ENCODE results near the gene STAT4.

Gene STAT4

DNA sequence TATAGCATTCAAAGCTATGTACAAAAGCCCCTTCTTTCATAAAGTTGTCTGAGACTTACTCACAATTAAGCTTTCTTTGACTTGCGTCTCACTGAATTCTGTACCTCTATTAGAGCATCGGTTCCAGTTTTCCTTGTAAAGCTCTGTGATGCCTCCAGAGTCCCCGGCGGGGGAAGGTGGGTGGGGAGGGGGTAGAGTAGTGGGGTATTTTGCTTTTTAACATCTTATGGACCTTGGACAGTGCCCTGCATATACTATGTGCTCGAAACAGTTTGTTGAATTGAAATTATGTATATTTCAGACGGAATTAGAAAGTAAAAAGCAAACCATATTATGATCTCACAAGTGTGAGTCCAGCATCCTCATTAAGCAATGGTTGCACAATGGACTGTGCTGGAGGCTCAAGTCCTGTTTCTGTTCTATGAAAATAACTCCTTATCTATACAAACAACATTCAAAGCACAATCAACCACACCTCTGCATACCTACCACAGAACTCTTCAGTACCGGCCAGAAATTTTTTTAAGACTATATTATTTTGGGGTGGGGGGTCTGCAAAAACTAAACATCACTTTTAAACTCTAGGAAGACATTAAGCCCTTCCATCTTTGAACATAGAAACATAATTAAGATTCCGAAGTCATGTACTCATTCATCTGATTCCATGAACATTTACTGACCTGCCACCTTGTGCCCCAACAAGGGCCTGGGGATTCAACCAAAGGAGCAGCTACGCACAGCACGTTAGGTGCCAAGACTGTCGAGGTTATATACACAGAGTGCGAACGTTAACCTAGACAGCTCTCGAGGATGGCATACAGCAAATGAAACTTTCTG, 137.7 kb downstream of the STAT4 start:
- H3K4me3 ChIP-seq (replicated peaks; ENCODE audit: low read depth, low read length), result peak overlapping the region; percentile 68
- DNase-seq (ENCODE audit: extremely low read depth, low read depth), result no peak
- TF ChIP-seq, protein P1, sequence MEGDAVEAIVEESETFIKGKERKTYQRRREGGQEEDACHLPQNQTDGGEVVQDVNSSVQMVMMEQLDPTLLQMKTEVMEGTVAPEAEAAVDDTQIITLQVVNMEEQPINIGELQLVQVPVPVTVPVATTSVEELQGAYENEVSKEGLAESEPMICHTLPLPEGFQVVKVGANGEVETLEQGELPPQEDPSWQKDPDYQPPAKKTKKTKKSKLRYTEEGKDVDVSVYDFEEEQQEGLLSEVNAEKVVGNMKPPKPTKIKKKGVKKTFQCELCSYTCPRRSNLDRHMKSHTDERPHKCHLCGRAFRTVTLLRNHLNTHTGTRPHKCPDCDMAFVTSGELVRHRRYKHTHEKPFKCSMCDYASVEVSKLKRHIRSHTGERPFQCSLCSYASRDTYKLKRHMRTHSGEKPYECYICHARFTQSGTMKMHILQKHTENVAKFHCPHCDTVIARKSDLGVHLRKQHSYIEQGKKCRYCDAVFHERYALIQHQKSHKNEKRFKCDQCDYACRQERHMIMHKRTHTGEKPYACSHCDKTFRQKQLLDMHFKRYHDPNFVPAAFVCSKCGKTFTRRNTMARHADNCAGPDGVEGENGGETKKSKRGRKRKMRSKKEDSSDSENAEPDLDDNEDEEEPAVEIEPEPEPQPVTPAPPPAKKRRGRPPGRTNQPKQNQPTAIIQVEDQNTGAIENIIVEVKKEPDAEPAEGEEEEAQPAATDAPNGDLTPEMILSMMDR (IDR thresholded peaks at IDR 0.05; ENCODE audit: low read depth, low read length, missing control alignments), result no peak

DNA sequence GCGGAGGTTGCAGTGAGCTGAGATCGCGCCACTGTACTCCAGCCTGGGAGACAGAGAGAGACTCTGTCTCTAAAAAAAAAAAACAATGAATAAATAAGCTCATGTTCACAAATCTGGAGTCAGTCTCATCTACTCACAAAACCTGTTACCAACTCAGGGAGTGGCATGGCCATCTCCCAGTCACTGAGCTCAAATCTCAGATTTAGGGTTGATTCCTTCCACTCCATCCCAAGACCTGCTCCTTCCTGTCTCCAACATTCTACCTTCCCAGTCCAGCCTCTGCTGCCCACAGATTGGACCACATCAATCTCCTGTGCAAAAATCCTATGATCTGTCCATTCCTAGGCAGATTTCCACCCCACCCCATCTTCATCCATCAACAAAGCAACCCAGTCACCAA, 138.4 kb downstream of the STAT4 start:
- peak overlapping the region; percentile 68 for H3K4me3 ChIP-seq (replicated peaks; ENCODE audit: low read depth, low read length)
- TF ChIP-seq, protein P1 (IDR thresholded peaks at IDR 0.05; ENCODE audit: low read depth, low read length, missing control alignments), result no peak
- DNase-seq (ENCODE audit: extremely low read depth, low read depth), result no peak

DNA sequence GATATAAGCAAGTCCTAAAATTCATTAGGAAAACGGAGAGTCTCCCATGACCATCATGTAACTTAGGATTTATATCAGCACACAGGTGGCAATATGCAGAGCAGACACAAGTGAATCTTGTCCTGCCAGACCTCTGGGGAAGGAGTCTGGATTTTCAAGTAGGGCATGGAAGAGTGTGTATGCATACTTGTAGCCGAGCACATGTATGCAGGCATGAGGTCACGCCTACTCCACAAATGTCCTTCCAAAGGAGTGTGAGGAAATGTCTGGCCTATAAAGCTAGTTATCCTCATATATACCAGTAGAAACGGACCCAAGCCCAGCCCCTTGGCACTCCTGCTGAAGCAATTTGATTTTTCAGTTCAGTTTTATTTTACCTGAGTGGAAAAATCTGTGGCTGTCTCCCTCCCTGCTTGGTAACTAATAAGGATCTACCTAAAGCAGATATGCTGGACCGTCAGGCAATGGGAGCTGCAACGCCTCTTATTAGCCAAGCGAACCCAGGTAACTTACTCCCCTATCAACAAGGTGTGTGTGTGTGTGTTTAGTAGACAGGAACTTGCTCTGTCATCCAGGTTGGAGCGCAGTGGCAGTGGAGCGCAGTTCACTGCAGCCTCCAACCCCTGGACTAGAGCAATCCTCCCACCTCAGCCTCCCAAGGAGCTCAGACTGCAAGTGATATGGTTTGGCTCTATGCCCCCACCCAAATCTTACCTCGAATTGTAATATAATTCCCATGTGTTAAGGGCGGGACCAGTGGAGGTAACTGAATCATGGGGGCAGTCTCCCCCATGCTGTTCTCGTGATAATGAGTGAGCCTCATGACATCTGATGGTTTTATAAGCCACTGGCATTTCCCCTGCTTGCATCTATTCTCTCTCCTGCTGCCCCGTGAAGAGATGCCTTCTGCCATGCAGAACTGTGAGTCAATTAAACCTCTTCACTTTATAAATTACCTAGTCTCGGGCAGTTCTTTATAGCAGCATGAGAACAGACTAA, 139.6 kb downstream of the STAT4 start:
- DNase-seq (ENCODE audit: extremely low read depth, low read depth), result no peak
- TF ChIP-seq, protein P1 (IDR thresholded peaks at IDR 0.05; ENCODE audit: low read depth, low read length, missing control alignments), result no peak
- H3K4me3 ChIP-seq (replicated peaks; ENCODE audit: low read depth, low read length), result no peak overlapping the region

DNA sequence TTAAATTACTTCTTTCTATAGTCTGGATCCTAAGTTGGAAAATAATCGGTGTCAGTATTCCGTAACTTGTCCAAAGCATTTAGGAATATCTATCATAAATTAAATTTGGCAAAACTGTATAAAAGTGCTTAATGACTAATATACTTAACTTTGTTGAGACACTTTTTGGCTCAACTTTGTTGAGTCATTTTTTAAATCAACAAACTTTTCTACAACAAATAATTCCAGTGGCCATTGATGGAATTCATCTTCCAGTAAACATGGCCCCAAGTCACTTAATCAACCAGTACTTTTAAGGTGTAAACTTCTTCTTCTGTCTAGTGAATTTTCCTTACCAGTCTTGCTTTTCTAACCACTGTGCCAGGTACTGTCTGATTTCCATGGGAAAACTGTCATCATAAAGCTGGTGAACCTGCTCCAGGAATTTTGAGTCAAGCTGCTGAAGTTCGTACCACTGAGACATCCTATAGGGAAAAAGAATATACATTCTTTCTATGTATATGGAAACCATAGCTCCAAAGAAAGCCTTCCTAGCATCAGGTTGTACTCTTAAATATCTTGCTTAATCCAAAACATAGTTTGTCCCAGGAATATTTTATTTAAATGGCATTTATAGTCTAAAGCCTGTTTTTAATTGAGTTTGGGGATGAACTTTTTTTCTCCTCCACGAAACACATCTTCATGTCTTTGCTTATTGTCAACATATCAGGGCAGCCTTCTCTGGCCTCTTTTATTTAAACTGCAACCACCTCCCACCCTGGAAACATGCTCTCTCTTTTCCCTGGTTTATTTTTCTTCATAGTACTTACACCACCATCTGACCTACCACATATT, 141.0 kb downstream of the STAT4 start:
- H3K4me3 ChIP-seq (replicated peaks; ENCODE audit: low read depth, low read length), result no peak overlapping the region
- TF ChIP-seq, protein P1 (IDR thresholded peaks at IDR 0.05; ENCODE audit: low read depth, low read length, missing control alignments), result no peak
- no peak for DNase-seq (ENCODE audit: extremely low read depth, low read depth)

DNA sequence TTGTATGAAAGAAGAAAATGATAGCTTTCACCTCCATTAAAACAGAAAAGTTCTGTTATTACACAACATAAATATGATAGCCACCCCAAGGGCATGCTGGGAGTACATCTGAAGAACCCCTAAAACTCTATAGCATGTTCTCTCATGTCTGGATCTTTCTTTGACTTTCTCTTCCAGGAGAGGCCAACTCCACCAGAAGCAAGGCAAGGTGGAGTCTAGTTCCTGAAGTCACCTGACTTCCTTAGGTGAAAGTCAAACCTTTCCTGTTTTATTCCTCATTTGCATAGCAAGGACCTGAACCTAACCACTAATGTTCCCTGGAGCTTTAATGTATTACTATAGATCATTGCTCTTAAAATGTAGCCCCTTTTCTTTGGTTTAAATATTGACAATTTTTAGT, 142.5 kb downstream of the STAT4 start:
- no peak overlapping the region for H3K4me3 ChIP-seq (replicated peaks; ENCODE audit: low read depth, low read length)
- DNase-seq (ENCODE audit: extremely low read depth, low read depth), result no peak
- TF ChIP-seq, protein P1 (IDR thresholded peaks at IDR 0.05; ENCODE audit: low read depth, low read length, missing control alignments), result no peak

Data from HFF-Myc (cell line).